Effector memory CD4-positive, alpha-beta T cell (primary cell): ENCODE results near the gene ITPR3.

ENCODE experiments used
- DNase-seq, 3 donors: peaks; one replicate each; pipeline ENCODE4 v3.0.0-alpha.2; 2020
- H3K27ac ChIP-seq: 2 replicates; pipeline ENCODE4 v1.7.0; 2013; ENCODE audit warnings: mild to moderate bottlenecking, low read length, moderate library complexity; ENCODE audit not compliant: insufficient read depth, poor library complexity, severe bottlenecking
- H3K27me3 ChIP-seq: replicated peaks from 2 replicates; pipeline ENCODE4 v1.7.0; 2013; ENCODE audit warnings: mild to moderate bottlenecking, low read length; ENCODE audit not compliant: insufficient read depth, control insufficient read depth, poor library complexity, severe bottlenecking
- H3K36me3 ChIP-seq: 2 replicates; pipeline ENCODE4 v1.7.0; 2013; ENCODE audit warnings: mild to moderate bottlenecking, low read length, moderate library complexity; ENCODE audit not compliant: control insufficient read depth, insufficient read depth
- H3K4me1 ChIP-seq: 2 replicates; pipeline ENCODE4 v1.7.0; 2013; ENCODE audit warnings: low read length, mild to moderate bottlenecking; ENCODE audit not compliant: control insufficient read depth, insufficient read depth, poor library complexity, severe bottlenecking
- H3K4me3 ChIP-seq: 2 replicates; pipeline ENCODE4 v1.7.0; 2013; ENCODE audit warnings: low read length, low read depth, mild to moderate bottlenecking; ENCODE audit not compliant: insufficient read depth, poor library complexity, severe bottlenecking
- H3K9me3 ChIP-seq: 2 replicates; pipeline ENCODE4 v1.7.0; 2013; ENCODE audit warnings: mild to moderate bottlenecking, low read length, moderate library complexity; ENCODE audit not compliant: control insufficient read depth

The ITPR3 gene

DNA sequence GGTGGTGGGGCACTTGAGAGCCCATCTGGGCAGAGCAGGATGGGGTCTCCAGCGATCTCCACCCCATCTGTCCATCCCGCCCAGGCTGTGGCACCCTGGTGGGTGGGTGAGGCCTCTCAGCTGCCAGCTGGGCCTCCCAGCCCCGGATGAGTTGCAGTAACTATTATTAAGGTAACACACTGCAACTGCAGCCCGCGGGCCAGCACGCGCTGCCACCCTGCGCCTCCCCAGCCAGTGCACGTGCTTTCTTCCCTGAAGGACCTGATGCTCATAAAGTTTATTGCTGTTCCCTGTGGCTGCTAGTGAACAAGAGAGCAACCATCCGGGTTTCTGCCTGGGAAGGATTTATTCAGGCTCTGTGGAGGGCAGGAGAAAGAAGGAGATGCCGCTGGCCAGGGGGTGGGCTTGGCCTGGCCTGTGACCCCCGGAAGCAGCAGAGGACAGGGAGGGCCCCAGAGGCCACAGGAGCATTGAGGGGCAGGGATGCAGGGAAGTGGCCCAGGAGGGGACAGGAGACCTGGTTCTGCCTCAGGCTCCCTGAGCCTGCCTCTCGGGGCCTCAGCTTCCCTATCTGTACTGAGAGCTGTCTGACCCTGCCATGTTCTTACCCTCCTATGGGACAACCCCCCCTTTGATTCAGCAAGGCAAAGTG is 123.9 kb downstream of the ITPR3 start:
- Histone ChIP-seq H3K4me1 (no peaks in the 10 kb centered on the region), H3K27ac (no peak overlapping the region), H3K36me3 (no peaks in the 10 kb centered on the region), H3K4me3 (no peak overlapping the region), H3K9me3 (no peaks in the 10 kb centered on the region), H3K27me3 (peaks cover 3% of the 10 kb centered on the region)
- DNase-seq = no peak

DNA sequence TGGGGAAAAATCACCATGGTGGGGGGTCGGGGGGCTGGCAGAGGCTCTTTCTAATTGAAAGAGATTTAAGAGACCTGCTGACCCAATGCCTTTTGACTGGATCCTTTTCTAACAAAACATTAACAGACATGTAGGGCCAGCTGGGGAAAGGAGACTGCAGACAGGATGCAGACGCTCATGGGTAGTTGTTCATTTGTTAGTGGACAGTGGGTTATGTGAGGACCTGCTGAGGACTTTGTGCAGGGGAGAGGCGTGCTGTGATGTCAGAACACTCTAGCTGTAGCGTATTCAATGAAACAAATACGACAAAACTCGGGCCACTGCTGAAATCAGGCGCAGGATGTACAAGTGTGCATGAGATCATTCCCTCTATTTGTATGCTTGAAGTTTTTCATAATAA is 124.4 kb downstream of the ITPR3 start:
- no peak overlapping the region for H3K27ac ChIP-seq
- peaks cover 3% of the 10 kb centered on the region for H3K27me3 ChIP-seq
- H3K4me3 ChIP-seq = no peak overlapping the region
- DNase-seq = no peak
- H3K4me1 ChIP-seq = no peaks in the 10 kb centered on the region
- H3K9me3 ChIP-seq = no peaks in the 10 kb centered on the region
- no peaks in the 10 kb centered on the region for H3K36me3 ChIP-seq
